Kidney tubule cell (primary cell): ENCODE results near the gene ZMPSTE24.

Experiments used
- DNase-seq: peaks from one replicate; pipeline ENCODE4 v3.0.0-alpha.2; 2018; ENCODE audit warnings: low spot score

The ZMPSTE24 gene

DNA sequence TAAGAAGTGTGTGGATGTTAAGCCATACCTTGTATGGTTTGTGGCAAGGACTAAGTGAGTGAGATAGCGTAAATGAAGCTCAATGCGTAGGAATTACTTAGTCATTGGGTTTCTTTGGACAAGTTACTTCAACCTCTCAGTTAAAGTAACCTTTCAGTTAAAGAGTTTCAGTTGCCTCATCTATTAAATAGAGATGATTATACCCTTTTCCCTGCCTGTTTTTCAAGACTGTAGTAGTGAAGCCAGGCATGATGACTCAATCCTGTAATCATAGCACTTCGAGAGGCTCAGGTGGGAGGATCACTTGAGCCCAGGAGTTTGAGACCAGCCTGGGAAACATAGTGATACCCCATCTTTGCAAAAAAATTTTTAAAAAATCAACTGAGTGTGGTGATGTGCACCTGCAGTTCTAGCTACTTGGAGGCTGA lies 6.3 kb downstream of the ZMPSTE24 start:
- no peak for DNase-seq

GRCh38 chr1:40265298-40265697 lies 7.3 kb downstream of the ZMPSTE24 start:
- no peak for DNase-seq

DNA sequence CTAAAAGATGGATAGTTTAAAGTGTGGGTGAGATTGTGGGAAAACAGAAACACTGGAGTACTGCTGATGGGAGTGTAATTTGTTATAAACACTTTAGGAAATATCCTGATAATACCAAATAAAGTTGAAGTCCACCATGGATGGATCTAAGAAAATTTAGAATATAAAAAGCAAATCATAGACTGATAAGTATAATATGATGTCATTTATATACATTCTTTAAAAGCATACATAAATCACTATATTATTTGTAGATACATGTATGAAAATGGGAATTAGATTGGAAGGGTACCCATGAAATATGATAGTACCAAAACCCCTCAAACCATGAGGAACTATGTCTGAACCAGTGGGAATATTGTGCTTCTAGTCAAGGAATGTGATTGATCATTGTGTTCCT lies 7.9 kb downstream of the ZMPSTE24 start:
- DNase-seq, result no peak

GRCh38 chr1:40266786-40267535 lies 8.9 kb downstream of the ZMPSTE24 start:
- DNase-seq, result no peak

DNA sequence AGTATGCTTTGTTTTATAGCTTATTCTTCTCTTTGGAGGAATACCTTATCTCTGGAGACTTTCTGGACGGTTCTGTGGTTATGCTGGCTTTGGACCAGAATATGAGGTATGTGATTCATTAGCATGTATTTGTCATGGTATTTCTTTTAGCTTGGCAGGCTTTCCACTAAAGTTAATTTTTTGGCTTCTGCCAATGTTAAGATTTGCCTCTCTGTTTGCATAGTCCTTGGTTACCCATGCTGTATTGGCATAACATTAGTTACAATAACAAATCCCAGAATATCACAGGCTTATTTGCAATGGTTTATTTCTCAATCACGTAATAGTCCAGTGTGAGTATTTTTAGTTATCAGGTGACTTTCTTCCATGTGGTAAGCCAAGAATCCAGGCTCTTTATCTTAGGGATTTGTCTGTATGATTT lies 9.7 kb downstream of the ZMPSTE24 start:
- peak; percentile 91 for DNase-seq

DNA sequence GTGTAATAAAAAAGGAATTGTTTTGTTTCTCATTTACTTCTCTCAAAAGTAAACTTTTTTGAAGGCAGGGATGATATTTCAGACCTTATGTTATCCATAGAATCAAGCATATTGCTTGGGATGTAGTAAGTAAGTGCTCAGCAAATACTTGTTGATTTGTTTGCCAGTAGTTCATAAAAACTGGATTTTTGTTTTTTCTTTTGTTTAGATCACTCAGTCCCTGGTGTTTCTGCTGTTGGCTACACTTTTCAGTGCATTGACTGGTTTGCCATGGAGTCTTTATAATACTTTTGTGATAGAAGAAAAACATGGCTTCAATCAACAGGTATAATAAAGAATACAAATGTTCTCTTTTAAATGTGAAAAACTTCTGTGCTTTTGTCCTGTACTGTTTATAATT lies 10.2 kb downstream of the ZMPSTE24 start:
- no peak for DNase-seq

- DNase-seq, result peak; percentile 80
These were observed 12.3 kb downstream of the ZMPSTE24 start for GRCh38 chr1:40270152-40270834.

GRCh38 chr1:40272653-40273213 lies 14.7 kb downstream of the ZMPSTE24 start:
- no peak for DNase-seq

- DNase-seq, result peak; percentile 39
These were observed 15.6 kb downstream of the ZMPSTE24 start for GRCh38 chr1:40273547-40274166.

DNA sequence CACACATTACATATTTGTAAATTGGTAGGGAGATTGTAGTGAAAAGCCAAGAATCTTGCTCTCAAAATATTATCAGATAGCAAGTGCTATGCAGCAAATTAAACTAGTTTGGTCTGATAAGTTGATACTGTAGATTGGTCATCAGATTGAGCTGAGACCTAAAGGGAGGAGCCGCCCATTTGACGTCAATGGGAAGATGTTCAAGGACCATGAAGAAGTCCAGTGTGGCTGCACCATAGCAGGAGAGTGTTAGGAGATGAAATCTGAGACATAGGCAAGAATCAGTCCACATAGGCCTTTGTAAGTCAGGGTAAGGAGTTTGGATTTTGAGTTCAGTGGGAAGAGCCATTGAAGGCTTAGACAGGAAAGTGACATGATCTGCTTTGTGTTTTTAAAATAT lies 16.3 kb downstream of the ZMPSTE24 start:
- DNase-seq, result no peak

DNA sequence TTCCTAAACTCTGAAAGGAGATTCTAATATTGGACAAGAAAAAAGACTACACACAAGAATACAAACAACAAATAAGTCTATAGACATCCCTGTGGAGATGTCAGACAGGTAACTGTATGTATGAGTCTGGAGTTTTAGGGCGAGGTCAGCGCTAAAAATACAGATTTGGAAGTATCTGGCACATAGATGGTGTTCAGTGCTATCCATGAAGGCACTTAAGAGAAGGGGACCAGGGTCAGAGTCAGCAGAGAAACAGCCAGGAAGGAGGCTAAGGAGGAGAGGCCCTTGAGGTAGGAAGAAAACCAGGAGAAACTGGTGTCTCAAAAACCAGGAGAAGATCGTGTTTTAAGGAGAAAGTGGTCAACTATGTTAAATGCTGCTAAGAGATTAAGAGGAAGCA lies 18.1 kb downstream of the ZMPSTE24 start:
- no peak for DNase-seq

- no peak for DNase-seq
These were observed 23.8 kb downstream of the ZMPSTE24 start for GRCh38 chr1:40281853-40282252.

- no peak for DNase-seq
These were observed 33.3 kb downstream of the ZMPSTE24 start for GRCh38 chr1:40291293-40291692.

DNA sequence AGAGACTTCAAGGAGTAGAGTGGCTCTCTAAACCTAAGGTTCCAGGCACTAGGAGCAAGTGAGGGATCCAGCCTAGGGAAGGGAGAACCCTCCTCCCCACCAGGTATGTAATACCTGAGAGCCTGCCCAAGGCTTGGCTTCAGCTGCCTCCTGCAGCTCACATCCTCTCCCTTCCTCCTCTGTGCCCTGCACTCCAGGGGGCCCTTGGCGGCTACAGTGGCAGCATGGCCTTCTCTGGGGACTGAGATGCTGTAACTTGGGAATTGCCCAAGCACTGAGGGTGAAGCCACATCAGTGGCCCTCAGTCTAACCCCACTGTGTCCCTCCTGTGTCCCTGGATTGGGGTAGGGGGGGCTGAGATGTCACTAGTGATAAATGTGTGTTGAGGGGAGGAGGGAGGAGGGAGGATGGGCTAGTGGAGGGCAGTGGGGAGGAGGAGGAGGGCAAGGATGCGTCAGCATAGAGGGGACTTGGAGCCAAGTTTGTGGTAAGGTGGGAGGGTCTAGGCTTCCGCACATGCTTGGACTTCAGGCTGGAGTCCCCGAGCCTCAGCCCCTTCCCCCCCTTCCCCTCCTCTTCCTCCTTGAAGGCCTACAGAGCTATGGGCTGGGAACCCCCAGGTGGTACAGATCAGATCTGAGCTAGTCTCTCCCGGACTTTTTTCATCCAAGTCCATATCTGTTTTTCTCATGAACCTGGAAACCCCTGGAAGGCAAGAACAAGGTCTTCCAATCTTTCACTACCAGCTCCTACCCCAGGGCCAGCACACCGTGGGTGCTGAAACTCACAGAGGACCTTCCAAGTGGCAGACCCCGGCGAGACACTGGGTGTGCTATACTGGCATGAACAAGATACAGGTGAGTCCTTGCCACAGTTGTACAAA lies 41.6 kb downstream of the ZMPSTE24 start:
- no peak for DNase-seq

- DNase-seq, result no peak
These were observed 42.2 kb downstream of the ZMPSTE24 start for GRCh38 chr1:40300249-40300567.

DNA sequence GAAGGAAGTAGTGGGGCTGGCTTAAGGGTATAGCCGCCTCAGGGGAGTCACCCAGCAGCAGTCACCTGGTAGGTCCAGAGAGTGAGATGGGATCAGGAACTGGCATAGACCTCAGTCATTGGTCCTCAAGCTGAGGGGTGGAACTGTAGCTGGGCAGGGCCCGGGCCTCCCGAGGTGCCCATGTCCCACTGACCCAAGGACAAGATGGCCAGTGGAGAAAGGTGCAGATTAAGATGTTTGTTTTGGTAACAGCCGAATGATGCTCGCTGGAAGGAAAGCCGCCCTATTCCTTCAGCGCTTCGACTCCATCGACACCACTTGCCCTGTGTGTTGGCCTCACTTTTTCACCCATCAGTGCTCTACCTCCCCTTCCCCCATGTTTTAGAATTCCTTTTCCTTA lies 42.6 kb downstream of the ZMPSTE24 start:
- no peak for DNase-seq

GRCh38 chr1:40301066-40301465 lies 43.0 kb downstream of the ZMPSTE24 start:
- DNase-seq, result no peak

GRCh38 chr1:40301541-40302299 lies 43.7 kb downstream of the ZMPSTE24 start:
- DNase-seq, result no peak

GRCh38 chr1:40302475-40302874 lies 44.4 kb downstream of the ZMPSTE24 start:
- no peak for DNase-seq

DNA sequence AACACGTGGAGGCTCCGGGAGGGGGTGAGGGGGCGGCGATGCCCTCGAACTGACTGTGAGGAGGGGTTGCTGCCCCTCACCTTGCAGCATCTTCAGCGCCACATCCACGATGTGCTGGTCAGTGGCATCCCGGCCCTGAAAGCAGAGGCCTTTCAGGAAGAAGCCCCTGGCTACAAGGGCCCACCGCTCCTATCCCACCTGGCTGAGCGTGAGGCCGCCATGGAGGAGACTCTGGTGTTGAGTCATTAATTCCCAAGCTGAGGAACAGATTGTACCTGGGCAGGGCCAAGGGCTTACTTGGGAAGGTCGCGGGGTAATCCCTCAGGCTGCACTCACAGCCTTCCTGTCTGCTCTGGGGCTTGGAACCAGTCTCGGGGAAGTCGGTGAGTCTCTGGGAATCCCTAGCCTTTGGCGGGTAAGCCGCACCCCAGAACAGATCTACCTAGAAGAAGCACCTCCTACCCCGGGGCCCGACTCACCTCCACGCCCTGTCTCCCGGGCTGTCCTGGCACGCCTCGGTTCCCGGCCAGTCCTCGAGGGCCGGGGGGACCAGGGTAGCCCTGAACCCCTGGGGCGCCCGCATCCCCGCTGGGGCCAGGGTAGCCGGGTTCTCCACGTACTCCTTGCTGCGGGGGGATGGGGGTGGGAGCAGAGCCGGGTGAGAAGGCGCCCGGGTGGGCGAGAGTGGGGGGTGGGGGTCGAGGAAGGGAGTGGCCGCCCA lies 45.2 kb downstream of the ZMPSTE24 start:
- no peak for DNase-seq

DNA sequence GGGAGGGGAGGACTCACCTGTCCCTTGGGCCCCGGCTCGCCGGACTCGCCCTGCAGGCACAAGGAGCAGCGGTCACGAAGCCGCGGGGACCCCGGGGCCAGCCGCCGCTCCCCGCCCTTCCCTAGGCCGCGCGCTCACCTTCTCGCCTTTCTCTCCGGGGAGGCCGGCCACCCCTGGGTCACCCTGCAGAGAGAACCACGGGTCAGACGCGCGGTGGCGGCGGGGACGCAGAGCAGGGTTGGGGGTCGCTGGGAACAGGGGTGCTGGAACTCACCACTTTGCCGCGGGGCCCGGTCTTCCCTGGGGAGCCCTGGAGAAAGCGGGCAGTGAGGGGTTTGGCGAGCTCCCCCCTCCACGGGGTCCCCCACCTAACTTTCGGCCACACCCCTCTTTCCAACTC lies 45.8 kb downstream of the ZMPSTE24 start:
- no peak for DNase-seq
